ENCODE measurements around the gene GLTPD2.
A peak's percentile ranks its signal among the peaks of the same experiment; 100 is the strongest.

The GLTPD2 gene

GRCh38 chr17:4790705-4791088 lies 1.9 kb downstream of the GLTPD2 start:
- peak overlapping the region; percentile 95 for H3K27ac ChIP-seq
- TF ChIP-seq CTCF (IDR thresholded peaks at IDR 0.05) (no peak), ZFX (IDR thresholded peaks at IDR 0.05; ENCODE audit: borderline replicate concordance) (no peak)

GRCh38 chr17:4795168-4795567 lies 6.4 kb downstream of the GLTPD2 start:
- TF ChIP-seq CTCF (IDR thresholded peaks at IDR 0.05) (no peak), ZFX (IDR thresholded peaks at IDR 0.05; ENCODE audit: borderline replicate concordance) (no peak)
- H3K27ac ChIP-seq: peak overlapping the region; percentile 74

- no peak for TF ChIP-seq CTCF (IDR thresholded peaks at IDR 0.05)
- TF ChIP-seq ZFX (IDR thresholded peaks at IDR 0.05; ENCODE audit: borderline replicate concordance): no peak
- peak overlapping the region; percentile 74 for H3K27ac ChIP-seq
These were observed 7.8 kb downstream of the GLTPD2 start for GRCh38 chr17:4796552-4796920.

- TF ChIP-seq ZFX (IDR thresholded peaks at IDR 0.05; ENCODE audit: borderline replicate concordance): no peak
- no peak for TF ChIP-seq CTCF (IDR thresholded peaks at IDR 0.05)
- H3K27ac ChIP-seq: no peak overlapping the region
These were observed 11.9 kb downstream of the GLTPD2 start for GRCh38 chr17:4800462-4801196.

GRCh38 chr17:4802228-4802627 lies 13.5 kb downstream of the GLTPD2 start, which contains the start of gene C17orf114:
Gene C17orf114 (minus strand): TSS chr17:4802328.
- TF ChIP-seq ZFX (IDR thresholded peaks at IDR 0.05; ENCODE audit: borderline replicate concordance) (no peak), CTCF (IDR thresholded peaks at IDR 0.05) (no peak)
- no peak within 1 kb of the TSS for H3K27ac ChIP-seq

- H3K27ac ChIP-seq: peak overlapping the region; percentile 61
- TF ChIP-seq CTCF (IDR thresholded peaks at IDR 0.05): no peak
These were observed 17.7 kb downstream of the GLTPD2 start for GRCh38 chr17:4806456-4806776.

GRCh38 chr17:4806777-4807604 lies 18.2 kb downstream of the GLTPD2 start, which contains the start of gene PLD2:
Gene PLD2 (plus strand): TSS chr17:4807152. CDS start chr17:4807773, 621 bp downstream.
- TF ChIP-seq CTCF (IDR thresholded peaks at IDR 0.05) (peak; percentile 13; the same call in 1 of the 2 replicates), ZFX (IDR thresholded peaks at IDR 0.05; ENCODE audit: borderline replicate concordance) (no peak)

More at GRCh38 chr17:4806777-4807604, 18.2 kb downstream of the GLTPD2 start, which contains the start of gene PLD2:
- peak within 1 kb of the TSS; percentile 61 for H3K27ac ChIP-seq
